ENCODE data around the gene CACNA1A.

DNA sequence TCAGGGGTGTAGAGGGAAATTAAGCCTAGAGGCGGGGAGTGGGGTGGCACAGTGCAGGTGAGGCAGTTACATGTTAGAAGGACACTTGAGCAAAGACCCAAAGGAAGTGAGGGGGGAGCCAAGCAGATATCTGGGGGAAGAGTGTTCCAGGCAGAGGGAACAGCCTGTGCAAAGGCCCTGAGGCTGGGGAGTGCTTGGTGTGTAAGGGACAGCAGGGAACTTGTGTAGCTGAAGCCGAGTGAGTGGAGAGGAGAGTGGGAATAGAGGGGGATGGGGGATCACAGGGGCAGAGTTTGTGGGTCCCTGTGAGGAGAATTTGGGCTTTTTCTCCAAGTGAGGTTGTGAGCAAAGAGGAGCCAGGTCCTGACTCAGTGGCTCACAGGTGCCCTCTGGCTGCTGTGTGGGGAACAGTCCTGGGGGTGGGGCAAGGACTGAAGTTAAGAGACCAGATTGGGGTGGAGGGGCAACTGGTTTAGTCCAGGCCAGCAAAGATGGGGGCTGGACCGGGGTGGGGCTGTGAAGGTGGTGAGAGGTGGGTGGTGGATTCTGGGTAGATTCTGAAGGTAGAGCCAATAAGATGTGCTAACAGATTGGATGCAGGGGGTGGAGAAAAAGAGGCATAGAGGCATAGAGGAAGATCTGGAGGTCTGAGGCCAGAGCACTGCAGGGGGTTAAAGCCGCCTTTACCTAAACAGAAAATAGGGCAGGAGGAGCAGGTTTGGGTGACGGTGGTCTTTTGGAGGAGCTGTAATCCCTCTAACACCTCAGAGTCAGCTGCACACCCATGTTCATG is 75.3 kb downstream of the CACNA1A start:
- TF ChIP-seq CTCF (IDR thresholded peaks at IDR 0.05) (peak in 4 of 7 experiments; percentile 22 to 48 (median 47)), POLR2A (IDR thresholded peaks at IDR 0.05) (no peak)
